OCI-LY7 (cell line): ENCODE data around the gene CNOT6L. TPM values are rescaled to one million over a fixed set of nuclear protein-coding genes. Genes with fewer than 3 reads are reported as not detected.

ENCODE experiments used
- BruUV-seq: library from RNA; stranded (reverse); fragments of 400-500 nt; replicated peaks from 2 replicates; lab custom pipeline; 2021; lab: Mats Ljungman, UMichigan
- CTCF ChIA-PET: fragments of 300-600 bp; sonication (Branson Sonifier 250); formaldehyde crosslinking; loops from one replicate; lab custom pipeline; 2022; ENCODE audit warnings: antibody characterized with exemption; ENCODE audit not compliant: unreplicated experiment; lab: Charles Lee
- POLR2A ChIA-PET: fragments of 300-600 bp; sonication (Branson Sonifier 250); formaldehyde crosslinking; loops from one replicate; lab custom pipeline; 2022; ENCODE audit warnings: antibody characterized with exemption; lab: Charles Lee
- DNase-seq: peaks from one replicate; pipeline ENCODE4 v3.0.0-alpha.2; 2015; ENCODE audit warnings: low spot score
- H2AFZ ChIP-seq: fragments of 200-600 bp; sonication (generic), shearing (Covaris generic); 2 replicates; pipeline ENCODE4 v1.6.1; 2014; ENCODE audit warnings: mild to moderate bottlenecking, antibody characterized with exemption, low read length, moderate library complexity
- H3K27ac ChIP-seq: fragments of 200-600 bp; sonication (generic); 2 replicates; pipeline ENCODE4 v1.5.1; 2014; ENCODE audit warnings: mixed run types, low read depth, mild to moderate bottlenecking, moderate library complexity, low read length, inconsistent platforms; ENCODE audit not compliant: poor library complexity, severe bottlenecking
- H3K36me3 ChIP-seq: fragments of 200-600 bp; sonication (generic); 2 replicates; pipeline ENCODE4 v1.6.1; 2014; ENCODE audit warnings: mild to moderate bottlenecking, antibody characterized with exemption, low read length, moderate library complexity, mixed read lengths; ENCODE audit not compliant: insufficient read depth
- H3K4me1 ChIP-seq: fragments of 200-600 bp; sonication (generic); 2 replicates; pipeline ENCODE4 v1.5.1; 2014; ENCODE audit warnings: mild to moderate bottlenecking, low read length; ENCODE audit not compliant: insufficient read depth, poor library complexity, severe bottlenecking
- H3K4me2 ChIP-seq: fragments of 200-600 bp; sonication (generic); 2 replicates; pipeline ENCODE4 v1.6.1; 2014; ENCODE audit warnings: mild to moderate bottlenecking, low read length
- H3K4me3 ChIP-seq: fragments of 200-600 bp; sonication (generic); 2 replicates; pipeline ENCODE4 v1.5.1; 2014; ENCODE audit warnings: mild to moderate bottlenecking, low read depth, low read length; ENCODE audit not compliant: poor library complexity, severe bottlenecking
- H3K79me2 ChIP-seq: fragments of 200-600 bp; sonication (generic); 2 replicates; pipeline ENCODE4 v1.6.1; 2016; ENCODE audit warnings: low read depth, mild to moderate bottlenecking, low read length, moderate library complexity, mixed read lengths; ENCODE audit not compliant: insufficient read depth
- H3K9me2 ChIP-seq: fragments of 200-600 bp; sonication (generic); 2 replicates; pipeline ENCODE4 v1.6.1; 2016; ENCODE audit warnings: mild to moderate bottlenecking, low read length, mixed read lengths; ENCODE audit not compliant: insufficient read depth
- H3K9me3 ChIP-seq: fragments of 200-600 bp; sonication (generic); 2 replicates; pipeline ENCODE4 v1.6.1; 2014; ENCODE audit warnings: mild to moderate bottlenecking, mixed run types, low read length, mixed read lengths
- H4K20me1 ChIP-seq: fragments of 200-600 bp; sonication (generic); 2 replicates; pipeline ENCODE4 v1.6.1; 2014; ENCODE audit warnings: mild to moderate bottlenecking, antibody characterized with exemption, low read length, moderate library complexity, mixed read lengths; ENCODE audit not compliant: insufficient read depth
- CTCF ChIP-seq: fragments of 200-600 bp; sonication (generic); conservative IDR thresholded peaks from 2 replicates; pipeline ENCODE4 v1.5.1; 2014; ENCODE audit warnings: mild to moderate bottlenecking, antibody characterized with exemption, low read length, moderate library complexity, mixed read lengths
- EZH2phosphoT487 ChIP-seq: fragments of 200-600 bp; sonication (generic); IDR thresholded peaks from 2 replicates; pipeline ENCODE4 v1.6.1; 2018; ENCODE audit warnings: low read depth, borderline replicate concordance, mild to moderate bottlenecking, mixed run types, antibody characterized with exemption, low read length, moderate library complexity, mixed read lengths
- intact Hi-C: fragments of 100-400 bp; cut with micrococcal nuclease; formaldehyde crosslinking; loops from one replicate; pipeline ENCODE4 v1.10.0; 2022; ENCODE audit not compliant: unreplicated experiment
- total RNA-seq, 2 experiments: library from RNA; depleted of rRNA in 1 of 2; stranded (reverse); fragments of >200 nt in 1 of 2; shearing (Covaris generic) in 1 of 2; gene quantifications; 2 replicates each; pipeline ENCODE4 v1.2.3, GENCODE V29; 2014 to 2022

Gene CNOT6L
- total RNA-seq, 2 experiments from 2014 or later, result 21.4 to 112 TPM

- no peak for TF ChIP-seq EZH2phosphoT487
- TF ChIP-seq CTCF, result no peak
- no TSS peak for BruUV-seq
- H3K4me3 ChIP-seq, result no peak overlapping the region
- intact Hi-C loops, result no loop called here
- DNase-seq, result peak; percentile 48
- H3K9me2 ChIP-seq, result no peaks in the 10 kb centered on the region
- peak overlapping the region; percentile 94 for H2AFZ ChIP-seq
- ChIA-PET CTCF (no interaction called here), POLR2A (interaction anchor here (0.9 to 2.8 kb wide), 7 partner anchors 9 to 43 kb away, joined by 3 to 10 read pairs (median 5); partner anchors contain the start of gene MRPL1)
- no peaks in the 10 kb centered on the region for H3K79me2 ChIP-seq
- peaks cover 26% of the 10 kb centered on the region for H3K4me1 ChIP-seq
- no peaks in the 10 kb centered on the region for H3K36me3 ChIP-seq
- H4K20me1 ChIP-seq, result no peaks in the 10 kb centered on the region
- peak overlapping the region; percentile 30 for H3K4me2 ChIP-seq
- no peak overlapping the region for H3K27ac ChIP-seq
- H3K9me3 ChIP-seq, result no peaks in the 10 kb centered on the region
Observed at GRCh38 chr4:77852892-77853495, 33.8 kb upstream of the CNOT6L start.

GRCh38 chr4:77849278-77849965 is 30.3 kb upstream of the CNOT6L start:
- no peaks in the 10 kb centered on the region for H3K9me2 ChIP-seq
- no peaks in the 10 kb centered on the region for H3K36me3 ChIP-seq
- no TSS peak for BruUV-seq
- CTCF ChIA-PET, result no interaction called here
- DNase-seq, result no peak
- H3K4me2 ChIP-seq, result no peak overlapping the region
- intact Hi-C loops, result no loop called here
- H3K4me3 ChIP-seq, result no peak overlapping the region
- H3K27ac ChIP-seq, result no peak overlapping the region
- TF ChIP-seq EZH2phosphoT487 (no peak), CTCF (no peak)
- no peaks in the 10 kb centered on the region for H4K20me1 ChIP-seq
- POLR2A ChIA-PET, result interaction anchor here (0.6 to 1.7 kb wide), 4 partner anchors 13 to 106 kb away, joined by 3 to 4 read pairs (median 4); no protein-coding TSS in a partner anchor
- H3K79me2 ChIP-seq, result no peaks in the 10 kb centered on the region
- peaks cover 13% of the 10 kb centered on the region for H3K4me1 ChIP-seq
- no peaks in the 10 kb centered on the region for H3K9me3 ChIP-seq
- no peak overlapping the region for H2AFZ ChIP-seq

- CTCF ChIA-PET, result no interaction called here
- POLR2A ChIA-PET, result interaction anchor here (0.6 to 1.7 kb wide), 4 partner anchors 12 to 105 kb away, joined by 3 to 4 read pairs (median 4); no protein-coding TSS in a partner anchor
- no TSS peak for BruUV-seq
Observed at GRCh38 chr4:77848508-77848907, 29.3 kb upstream of the CNOT6L start.

More at GRCh38 chr4:77848508-77848907, 29.3 kb upstream of the CNOT6L start:
- H3K9me2 ChIP-seq, result no peaks in the 10 kb centered on the region
- no peak overlapping the region for H3K4me2 ChIP-seq
- H3K9me3 ChIP-seq, result no peaks in the 10 kb centered on the region
- H3K27ac ChIP-seq, result no peak overlapping the region
- H3K79me2 ChIP-seq, result no peaks in the 10 kb centered on the region
- no peak for DNase-seq
- TF ChIP-seq CTCF (no peak), EZH2phosphoT487 (no peak)
- H2AFZ ChIP-seq, result no peak overlapping the region
- intact Hi-C loops, result no loop called here
- H3K4me3 ChIP-seq, result no peak overlapping the region
- H3K4me1 ChIP-seq, result peaks cover 16% of the 10 kb centered on the region
- H4K20me1 ChIP-seq, result no peaks in the 10 kb centered on the region
- no peaks in the 10 kb centered on the region for H3K36me3 ChIP-seq
